ENCODE measurements around the gene BAZ1B.

DNA sequence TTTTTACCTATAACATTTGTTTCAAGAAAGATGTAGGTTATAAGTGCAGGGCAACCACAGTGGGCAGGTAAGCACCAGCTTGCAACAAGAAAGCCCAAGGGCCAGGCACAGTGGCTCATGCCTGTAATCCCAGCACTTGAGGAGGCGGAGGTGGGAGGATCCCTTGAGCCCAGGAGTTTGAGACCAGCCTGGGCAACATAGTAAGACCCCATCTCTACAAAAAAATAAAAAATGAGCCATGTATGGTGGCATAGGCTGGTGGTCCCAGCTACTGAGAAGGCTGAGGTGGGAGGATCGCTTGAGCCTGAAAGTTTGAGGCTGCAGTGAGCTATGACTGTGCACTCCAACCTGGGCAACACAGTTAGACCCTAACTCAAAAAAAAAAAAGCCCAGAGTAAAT, 22.6 kb upstream of the BAZ1B start:
- TF ChIP-seq CTCF (conservative IDR thresholded peaks at IDR 0.05; ENCODE audit: low read depth, low read length) (no peak), FOS (IDR thresholded peaks at IDR 0.05; ENCODE audit: low read depth, low read length) (no peak)
